ENCODE results near the gene PRKAR2B. TPM values are rescaled to one million over a fixed set of nuclear protein-coding genes. Genes with fewer than 3 reads are reported as not detected.
"Not testable (repeated sequence)": the region's sequence is repeated elsewhere in the genome, so short reads cannot be mapped to it uniquely, and the experiment has no call there.

The PRKAR2B gene
- total and polyA plus RNA-seq, 2 of the 4 experiments (the other 2 are of a cell fraction): 3.0 to 3.1 TPM

DNA sequence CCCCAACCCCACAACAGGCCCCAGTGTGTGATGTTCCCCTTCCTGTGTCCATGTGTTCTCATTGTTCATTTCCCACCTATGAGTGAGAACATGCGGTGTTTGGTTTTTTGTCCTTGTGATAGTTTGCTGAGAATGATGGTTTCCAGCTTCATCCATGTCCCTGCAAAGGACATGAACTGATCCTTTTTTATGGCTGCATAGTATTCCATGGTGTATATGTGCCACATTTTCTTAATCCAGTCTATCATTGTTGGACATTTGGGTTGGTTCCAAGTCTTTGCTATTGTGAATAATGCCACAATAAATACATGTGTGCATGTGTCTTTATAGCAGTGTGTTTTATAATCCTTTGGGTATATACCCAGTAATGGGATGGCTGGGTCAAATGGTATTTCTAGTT lies 10.5 kb downstream of the PRKAR2B start:
- H2AK5ac ChIP-seq (ENCODE audit: low read depth, low read length); in situ Hi-C loops (cut with MboI; ENCODE audit: low sequenced_read_pairs); H3K9me3 ChIP-seq (ENCODE audit: control insufficient read depth, insufficient read depth, low read length); intact Hi-C loops (cut with micrococcal nuclease); CTCF ChIA-PET; H2AFZ ChIP-seq (replicated peaks; ENCODE audit: low read length, poor library complexity); H3K36me3 ChIP-seq (ENCODE audit: control insufficient read depth, insufficient read depth, low read length); H4K5ac ChIP-seq (ENCODE audit: low read depth, low read length); H4K91ac ChIP-seq (ENCODE audit: insufficient read depth, low read depth, low read length); H2AK9ac ChIP-seq (replicated peaks; ENCODE audit: low read depth, low read length, poor library complexity); H4K20me1 ChIP-seq (ENCODE audit: insufficient read depth, low read length); H3K4me2 ChIP-seq (ENCODE audit: low read depth, low read length); H3K79me1 ChIP-seq (ENCODE audit: low read depth in 1 of 2, low read length in 2 of 2); H3K18ac ChIP-seq (ENCODE audit: low read depth, low read length); H4K8ac ChIP-seq (ENCODE audit: low read depth in 2 of 2, low read length in 2 of 2); H3K4me1 ChIP-seq (ENCODE audit: control insufficient read depth, insufficient read depth, low read length); H3K9me1 ChIP-seq (ENCODE audit: insufficient read depth, low read length); H3K4me3 ChIP-seq (ENCODE audit: insufficient read depth, low read depth, low read length); H3K27me3 ChIP-seq (ENCODE audit: control insufficient read depth, insufficient read depth, low read length); BruUV-seq (replicated peaks); H3K23ac ChIP-seq (ENCODE audit: low read depth, low read length); H2BK5ac ChIP-seq (ENCODE audit: low read depth, low read length, poor library complexity, severe bottlenecking); H3K56ac ChIP-seq (ENCODE audit: extremely low read depth, insufficient read depth, low read length); DNase-seq; dilution Hi-C loops (cut with HindIII; ENCODE audit: low sequenced_read_pairs, unreplicated experiment); H3K14ac ChIP-seq (replicated peaks; ENCODE audit: low read depth, low read length); H3K4ac ChIP-seq (ENCODE audit: low read depth, low read length); POLR2A ChIA-PET (ENCODE audit: unreplicated experiment); H2BK120ac ChIP-seq (ENCODE audit: low read depth, low read length); H3K9ac ChIP-seq (ENCODE audit: low read depth, low read length); H3K27ac ChIP-seq (ENCODE audit: insufficient read depth, low read length); H2BK20ac ChIP-seq (ENCODE audit: low read depth, low read length); H2BK15ac ChIP-seq (ENCODE audit: low read depth, low read length); ATAC-seq (ENCODE audit: low read depth): not testable (repeated sequence)
- WGBS, 2 experiments (ENCODE audit: extremely low coverage in 2 of 2, insufficient read length in 1 of 2): no CpG with 5 or more reads among the region's 1 CpG

DNA sequence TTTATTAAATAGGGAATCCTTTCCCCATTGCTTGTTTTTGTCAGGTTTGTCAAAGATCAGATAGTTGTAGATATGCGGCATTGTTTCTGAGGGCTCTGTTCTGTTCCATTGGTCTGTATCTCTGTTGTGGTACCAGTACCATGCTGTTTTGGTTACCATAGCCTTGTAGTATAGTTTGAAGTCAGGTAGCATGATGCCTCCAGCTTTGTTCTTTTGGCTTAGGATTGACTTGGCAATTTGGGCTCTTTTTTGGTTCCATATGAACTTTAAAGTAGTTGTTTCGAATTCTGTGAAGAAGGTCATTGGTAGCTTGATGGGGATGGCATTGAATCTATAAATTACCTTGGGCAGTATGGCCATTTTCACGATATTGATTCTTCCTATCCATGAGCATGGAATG lies 11.6 kb downstream of the PRKAR2B start:
- dilution Hi-C loops (cut with HindIII; ENCODE audit: low sequenced_read_pairs, unreplicated experiment); H4K5ac ChIP-seq (ENCODE audit: low read depth, low read length); H2AFZ ChIP-seq (replicated peaks; ENCODE audit: low read length, poor library complexity); CTCF ChIA-PET; ATAC-seq (ENCODE audit: low read depth); H2BK15ac ChIP-seq (ENCODE audit: low read depth, low read length); H2AK9ac ChIP-seq (replicated peaks; ENCODE audit: low read depth, low read length, poor library complexity); H4K20me1 ChIP-seq (ENCODE audit: insufficient read depth, low read length); H3K4me1 ChIP-seq (ENCODE audit: control insufficient read depth, insufficient read depth, low read length); H2BK5ac ChIP-seq (ENCODE audit: low read depth, low read length, poor library complexity, severe bottlenecking); H3K4me3 ChIP-seq (ENCODE audit: insufficient read depth, low read depth, low read length); POLR2A ChIA-PET (ENCODE audit: unreplicated experiment); H4K8ac ChIP-seq (ENCODE audit: low read depth in 2 of 2, low read length in 2 of 2); H3K23ac ChIP-seq (ENCODE audit: low read depth, low read length); H3K4ac ChIP-seq (ENCODE audit: low read depth, low read length); H3K4me2 ChIP-seq (ENCODE audit: low read depth, low read length); H2BK120ac ChIP-seq (ENCODE audit: low read depth, low read length); H2AK5ac ChIP-seq (ENCODE audit: low read depth, low read length); H4K91ac ChIP-seq (ENCODE audit: insufficient read depth, low read depth, low read length); H3K9ac ChIP-seq (ENCODE audit: low read depth, low read length); DNase-seq; BruUV-seq (replicated peaks); H3K14ac ChIP-seq (replicated peaks; ENCODE audit: low read depth, low read length); H3K27ac ChIP-seq (ENCODE audit: insufficient read depth, low read length); H3K56ac ChIP-seq (ENCODE audit: extremely low read depth, insufficient read depth, low read length); H3K36me3 ChIP-seq (ENCODE audit: control insufficient read depth, insufficient read depth, low read length); H3K18ac ChIP-seq (ENCODE audit: low read depth, low read length); in situ Hi-C loops (cut with MboI; ENCODE audit: low sequenced_read_pairs); intact Hi-C loops (cut with micrococcal nuclease); H3K27me3 ChIP-seq (ENCODE audit: control insufficient read depth, insufficient read depth, low read length); H3K9me1 ChIP-seq (ENCODE audit: insufficient read depth, low read length); H2BK20ac ChIP-seq (ENCODE audit: low read depth, low read length); H3K9me3 ChIP-seq (ENCODE audit: control insufficient read depth, insufficient read depth, low read length); H3K79me1 ChIP-seq (ENCODE audit: low read depth in 1 of 2, low read length in 2 of 2): not testable (repeated sequence)
- no CpG with 5 or more reads among the region's 3 CpGs for WGBS, 2 experiments (ENCODE audit: extremely low coverage in 2 of 2, insufficient read length in 1 of 2)

All from IMR-90 (cell line).